OCI-LY1 (cell line): ENCODE data around the gene ACTN4.

ENCODE experiments used
- CTCF ChIP-seq: fragments of 200-600 bp; sonication (generic), shearing (Covaris generic); IDR thresholded peaks from 2 replicates; pipeline ENCODE4 v1.5.1; 2017; ENCODE audit warnings: mild to moderate bottlenecking, antibody characterized with exemption, low read length, moderate library complexity, mixed read lengths
- EZH2 ChIP-seq: fragments of 200-600 bp; sonication (generic), shearing (Covaris generic); IDR thresholded peaks from 2 replicates; pipeline ENCODE4 v1.8.0; 2017; ENCODE audit warnings: borderline replicate concordance, mixed run types, mild to moderate bottlenecking, antibody characterized with exemption, low read length, moderate library complexity, mixed read lengths

GRCh38 chr19:38624822-38625221 lies 22.6 kb upstream of the ACTN4 start:
- TF ChIP-seq CTCF, result no peak
- no peak for TF ChIP-seq EZH2
